OCI-LY1 (cell line): ENCODE measurements around the gene PRSS38.

Experiments
- EZH2 ChIP-seq: fragments of 200-600 bp; sonication (generic), shearing (Covaris generic); IDR thresholded peaks from 2 replicates; pipeline ENCODE4 v1.8.0; 2017; ENCODE audit warnings: borderline replicate concordance, mixed run types, mild to moderate bottlenecking, antibody characterized with exemption, low read length, moderate library complexity, mixed read lengths
- TF ChIP-seq, protein P1 (sequence below): fragments of 200-600 bp; sonication (generic), shearing (Covaris generic); IDR thresholded peaks from 2 replicates; pipeline ENCODE4 v1.5.1; 2017; ENCODE audit warnings: mild to moderate bottlenecking, antibody characterized with exemption, low read length, moderate library complexity, mixed read lengths

DNA sequence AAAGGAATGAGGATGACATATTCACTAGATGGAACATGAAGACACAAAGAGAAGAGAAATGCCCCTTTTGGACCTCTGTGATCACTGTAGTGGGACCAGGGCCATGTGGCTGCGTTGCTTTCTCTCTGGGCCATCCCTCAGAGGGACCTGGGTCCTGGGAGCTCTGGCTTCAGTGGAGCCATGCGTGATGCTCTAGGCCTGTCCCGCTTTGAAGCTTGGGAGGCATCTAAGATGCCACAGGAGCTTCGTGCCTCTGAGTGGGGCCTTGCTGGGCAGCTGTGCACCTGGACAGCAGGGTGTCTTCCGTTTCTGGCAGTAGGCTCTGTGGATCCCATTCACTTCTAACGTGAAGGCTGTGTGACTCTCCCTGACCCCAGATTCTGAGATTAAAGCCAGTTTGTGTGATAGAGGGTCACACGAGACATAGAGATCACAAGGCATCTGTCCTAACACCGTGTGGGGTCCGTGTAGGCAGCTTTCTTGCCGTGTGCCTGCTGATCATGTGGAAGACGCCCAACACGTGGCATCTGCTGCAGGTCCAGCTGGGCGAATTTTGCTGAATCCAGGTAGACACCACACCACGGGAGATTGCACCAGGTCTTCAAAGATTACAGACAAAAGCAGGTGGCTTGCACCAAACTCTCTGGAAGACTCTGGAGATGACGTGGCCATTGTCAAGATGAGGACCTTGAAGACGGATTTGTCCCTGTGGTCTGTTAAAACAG, 17.2 kb upstream of the PRSS38 start:
- TF ChIP-seq, protein P1, sequence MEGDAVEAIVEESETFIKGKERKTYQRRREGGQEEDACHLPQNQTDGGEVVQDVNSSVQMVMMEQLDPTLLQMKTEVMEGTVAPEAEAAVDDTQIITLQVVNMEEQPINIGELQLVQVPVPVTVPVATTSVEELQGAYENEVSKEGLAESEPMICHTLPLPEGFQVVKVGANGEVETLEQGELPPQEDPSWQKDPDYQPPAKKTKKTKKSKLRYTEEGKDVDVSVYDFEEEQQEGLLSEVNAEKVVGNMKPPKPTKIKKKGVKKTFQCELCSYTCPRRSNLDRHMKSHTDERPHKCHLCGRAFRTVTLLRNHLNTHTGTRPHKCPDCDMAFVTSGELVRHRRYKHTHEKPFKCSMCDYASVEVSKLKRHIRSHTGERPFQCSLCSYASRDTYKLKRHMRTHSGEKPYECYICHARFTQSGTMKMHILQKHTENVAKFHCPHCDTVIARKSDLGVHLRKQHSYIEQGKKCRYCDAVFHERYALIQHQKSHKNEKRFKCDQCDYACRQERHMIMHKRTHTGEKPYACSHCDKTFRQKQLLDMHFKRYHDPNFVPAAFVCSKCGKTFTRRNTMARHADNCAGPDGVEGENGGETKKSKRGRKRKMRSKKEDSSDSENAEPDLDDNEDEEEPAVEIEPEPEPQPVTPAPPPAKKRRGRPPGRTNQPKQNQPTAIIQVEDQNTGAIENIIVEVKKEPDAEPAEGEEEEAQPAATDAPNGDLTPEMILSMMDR: no peak
- no peak for TF ChIP-seq EZH2
